Measurements from ENCODE around the gene CTNNA3.

Gene CTNNA3

DNA sequence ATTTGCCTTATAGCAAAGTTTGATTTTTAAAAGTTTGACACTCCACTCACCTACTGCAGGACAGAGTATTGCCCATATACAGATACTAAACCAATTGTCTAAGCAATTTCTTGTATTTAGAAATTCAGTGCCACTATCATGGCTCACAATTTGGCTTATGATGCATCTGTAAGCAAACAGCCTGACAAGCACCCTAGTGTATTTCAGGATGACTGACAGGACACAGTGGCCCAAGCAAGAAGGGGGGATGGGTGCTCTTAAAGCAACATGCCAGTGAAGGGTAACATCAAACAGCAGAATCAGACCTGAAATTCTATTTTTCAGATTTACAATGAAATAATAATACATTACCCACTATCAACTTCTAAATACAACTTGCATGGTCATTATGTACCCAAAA is 30.5 kb downstream of the CTNNA3 start:
- no peak for DNase-seq (ENCODE audit: low read depth in 2 of 2)

GRCh38 chr10:67664942-67665341 is 31.1 kb downstream of the CTNNA3 start:
- no peak for DNase-seq (ENCODE audit: low read depth in 2 of 2)

DNA sequence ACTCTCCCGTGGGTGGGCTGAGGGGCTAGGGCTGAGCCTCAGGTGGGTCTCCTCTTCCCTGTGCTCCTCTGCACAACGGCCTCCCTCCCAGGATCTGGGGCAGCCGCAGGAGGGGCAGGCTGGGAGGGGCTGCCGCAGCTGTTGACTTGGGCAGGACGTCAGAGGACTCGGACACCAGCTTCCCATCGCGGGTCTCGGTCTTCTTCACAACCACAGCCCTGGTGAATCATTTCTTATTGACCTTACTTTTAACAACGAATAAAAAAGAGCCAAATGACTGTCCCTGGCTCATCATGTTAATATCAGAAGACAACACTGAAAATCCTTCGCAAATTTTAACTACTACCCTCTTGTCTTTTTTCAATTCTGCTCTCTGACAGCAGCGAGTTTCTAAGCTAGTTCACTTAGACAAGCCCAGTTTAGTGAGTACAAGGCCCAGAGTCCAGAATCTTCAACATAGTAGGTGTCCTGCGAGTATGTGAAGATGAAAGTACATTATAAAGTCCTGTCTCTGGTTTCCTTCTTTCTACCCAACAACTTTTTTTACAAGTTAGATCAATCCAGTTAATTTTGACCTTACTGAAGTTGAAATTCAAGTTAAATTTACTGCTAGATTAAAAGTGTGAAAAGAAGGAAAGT is 32.4 kb downstream of the CTNNA3 start:
- DNase-seq (ENCODE audit: low read depth in 2 of 2), result no peak

DNA sequence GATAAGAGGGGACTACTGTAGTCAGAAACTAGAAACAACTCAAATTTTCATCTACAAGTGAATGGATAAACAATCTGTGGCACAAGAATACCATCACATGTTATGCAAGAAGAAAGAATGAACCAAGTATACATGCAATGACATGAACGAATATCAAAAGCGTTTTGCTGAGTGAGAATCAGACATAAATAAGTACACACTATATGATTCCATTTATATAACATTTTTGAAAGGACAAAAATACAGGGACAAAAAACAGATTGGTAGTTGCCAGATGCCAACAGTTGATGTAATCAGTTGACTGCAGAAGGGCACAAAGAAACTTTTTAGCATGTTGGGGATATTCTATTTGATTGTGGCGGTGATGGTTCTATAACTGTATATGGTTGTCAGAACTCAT is 33.6 kb downstream of the CTNNA3 start:
- no peak for DNase-seq (ENCODE audit: low read depth in 2 of 2)

DNA sequence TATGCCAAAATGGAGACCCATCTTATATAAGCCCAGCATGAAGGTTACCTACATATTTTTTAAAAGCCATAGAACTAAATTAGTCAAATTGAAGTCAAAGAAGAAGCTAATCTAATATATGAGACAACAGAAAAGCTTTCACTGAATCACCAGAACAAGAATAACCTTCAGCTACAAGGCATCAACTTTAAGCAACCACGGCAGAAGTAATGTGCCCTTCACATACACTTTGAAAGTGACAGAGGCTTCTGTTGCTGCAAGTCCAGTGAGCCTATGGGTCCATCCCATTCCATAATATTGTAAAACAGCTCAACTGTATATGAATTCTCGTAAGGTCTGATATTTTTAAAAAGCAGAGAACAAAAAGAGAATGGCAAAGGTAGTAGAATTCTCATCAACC is 36.5 kb downstream of the CTNNA3 start:
- DNase-seq (ENCODE audit: low read depth in 2 of 2), result no peak

DNA sequence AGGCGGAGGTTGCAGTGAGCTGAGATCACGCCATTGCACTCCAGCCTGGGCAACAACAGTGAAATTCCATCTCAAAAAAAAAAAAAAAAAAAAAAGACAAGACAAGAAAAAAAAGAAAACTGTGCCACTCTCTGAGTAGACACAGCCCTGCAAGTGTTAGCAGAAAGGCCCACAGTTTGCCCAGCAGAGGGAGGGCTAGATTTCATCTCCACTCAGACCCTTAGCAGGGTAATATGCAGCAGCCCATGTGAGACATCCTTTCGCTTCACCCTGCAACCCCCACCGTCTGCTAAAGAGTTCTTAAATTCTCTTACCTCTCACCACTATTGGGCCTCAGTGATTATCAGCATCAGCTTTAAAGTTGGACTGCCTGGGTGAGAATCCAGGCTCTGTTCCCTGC is 38.2 kb downstream of the CTNNA3 start:
- no peak for DNase-seq (ENCODE audit: low read depth in 2 of 2)

DNA sequence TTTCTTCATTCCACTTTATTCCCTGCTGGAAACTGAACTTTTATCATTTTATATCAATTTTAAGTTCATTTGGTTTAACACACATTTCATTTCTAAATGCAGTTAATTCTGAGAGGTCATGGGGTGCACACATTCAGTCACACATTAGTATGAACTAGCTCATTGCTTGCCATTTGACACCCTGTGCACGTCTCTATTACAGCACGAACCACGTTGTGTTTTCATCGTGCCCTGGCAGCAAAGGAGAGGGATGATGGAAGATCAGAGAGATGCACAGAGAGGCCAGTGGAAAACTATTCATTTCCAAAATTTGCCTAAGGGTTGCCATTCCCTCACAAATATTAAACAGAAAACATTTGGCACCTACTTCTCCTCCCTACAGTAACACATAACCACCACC is 45.4 kb downstream of the CTNNA3 start:
- DNase-seq (ENCODE audit: low read depth in 2 of 2), result no peak

DNA sequence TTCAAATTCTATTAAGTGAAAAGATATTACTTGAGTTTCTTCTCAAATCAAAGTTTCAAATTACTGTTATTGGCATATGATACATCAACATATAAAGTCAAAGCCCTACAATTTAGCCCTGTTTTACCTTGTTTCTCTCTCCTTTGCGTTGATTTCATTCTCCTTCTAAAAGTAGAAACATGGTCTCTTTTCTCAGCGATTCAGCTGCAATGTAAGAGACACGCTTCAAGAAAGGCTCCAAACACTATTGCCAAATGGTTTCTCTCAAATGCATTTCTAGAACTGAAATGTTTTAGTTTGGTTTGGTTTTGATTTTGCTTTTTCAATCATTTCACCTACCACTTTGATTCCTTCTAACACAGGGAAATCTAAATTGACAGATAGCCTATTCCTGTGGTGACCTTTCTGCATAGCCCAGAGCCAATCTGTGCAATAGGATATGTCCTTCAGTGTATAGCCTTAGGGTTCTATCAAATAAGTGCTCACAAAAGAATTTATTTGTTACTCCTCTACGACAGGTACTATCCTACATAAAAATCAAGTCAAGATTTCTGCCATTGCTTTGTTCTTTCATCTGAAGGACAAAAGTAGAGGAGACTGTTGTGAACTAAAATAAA is 47.3 kb downstream of the CTNNA3 start:
- no peak for DNase-seq (ENCODE audit: low read depth in 2 of 2)

- DNase-seq (ENCODE audit: low read depth in 2 of 2), result no peak
Observed at GRCh38 chr10:67630904-67631303, 65.1 kb downstream of the CTNNA3 start.

- DNase-seq (ENCODE audit: low read depth in 2 of 2), result no peak
Observed at GRCh38 chr10:67629461-67629971, 66.5 kb downstream of the CTNNA3 start.

DNA sequence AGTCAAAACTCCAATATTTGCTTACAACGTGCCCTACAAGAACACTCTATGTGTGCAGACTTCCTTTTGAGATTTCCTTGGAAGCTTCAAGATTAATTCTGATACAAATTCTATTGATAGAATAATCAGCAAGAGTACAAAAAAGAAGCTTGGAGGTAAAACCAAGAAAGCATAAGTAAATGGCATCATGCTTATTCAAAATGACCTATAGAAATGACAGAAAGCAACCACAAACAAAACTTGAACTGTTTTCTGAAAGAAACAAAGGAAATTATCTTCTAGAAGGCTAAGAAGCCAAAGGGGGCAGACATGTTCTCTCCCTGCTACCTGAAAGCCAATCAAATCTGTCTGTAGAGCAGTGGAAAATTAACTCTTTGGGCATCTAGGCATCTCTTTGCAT is 73.0 kb downstream of the CTNNA3 start:
- DNase-seq (ENCODE audit: low read depth in 2 of 2), result no peak

GRCh38 chr10:67622511-67622910 is 73.5 kb downstream of the CTNNA3 start:
- DNase-seq (ENCODE audit: low read depth in 2 of 2), result no peak

DNA sequence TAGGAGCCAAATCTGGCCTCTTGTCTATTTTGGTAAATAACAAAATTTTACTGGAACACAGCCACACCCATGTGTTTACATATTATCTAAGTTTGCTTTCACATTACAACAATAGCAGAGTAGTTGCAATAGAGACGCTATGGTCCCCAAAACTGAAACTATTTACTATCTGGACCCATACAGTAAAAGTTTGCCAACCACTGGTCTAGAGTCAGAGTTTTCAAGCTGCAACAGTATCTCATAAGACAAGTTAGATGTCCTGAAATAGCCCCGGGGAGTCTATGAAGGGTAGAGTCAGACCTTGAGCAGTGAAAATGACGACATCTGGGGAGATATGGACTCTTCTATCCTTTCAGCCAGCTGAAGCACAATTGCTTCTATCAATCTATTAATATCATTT is 74.2 kb downstream of the CTNNA3 start:
- DNase-seq (ENCODE audit: low read depth in 2 of 2), result no peak

DNA sequence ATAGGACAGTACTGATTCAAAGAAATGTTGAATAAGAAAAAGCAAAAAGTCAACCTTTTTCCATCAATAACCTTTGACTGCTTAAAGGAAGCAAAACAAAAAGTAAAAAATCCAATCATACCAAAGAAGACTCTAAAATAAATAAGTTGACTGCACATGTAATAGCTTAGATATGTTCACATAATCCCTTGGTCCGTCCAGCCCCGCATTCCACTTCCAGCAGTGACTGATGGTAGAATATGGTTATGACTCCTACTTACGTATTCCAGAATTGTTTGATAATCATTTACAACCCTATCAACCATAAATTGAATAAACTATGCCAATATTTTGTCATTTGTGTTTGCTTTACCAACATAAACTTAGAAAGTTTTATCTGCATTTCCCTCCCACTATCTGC is 77.9 kb downstream of the CTNNA3 start:
- DNase-seq (ENCODE audit: low read depth in 2 of 2), result no peak

GRCh38 chr10:67612577-67613537 is 83.1 kb downstream of the CTNNA3 start:
- peak in 1 of 2 donors; percentile 43 for DNase-seq (ENCODE audit: low read depth in 2 of 2)

GRCh38 chr10:67612176-67612575 is 83.8 kb downstream of the CTNNA3 start:
- DNase-seq (ENCODE audit: low read depth in 2 of 2), result no peak

GRCh38 chr10:67609996-67610793 is 85.8 kb downstream of the CTNNA3 start:
- DNase-seq (ENCODE audit: low read depth in 2 of 2), result no peak

DNA sequence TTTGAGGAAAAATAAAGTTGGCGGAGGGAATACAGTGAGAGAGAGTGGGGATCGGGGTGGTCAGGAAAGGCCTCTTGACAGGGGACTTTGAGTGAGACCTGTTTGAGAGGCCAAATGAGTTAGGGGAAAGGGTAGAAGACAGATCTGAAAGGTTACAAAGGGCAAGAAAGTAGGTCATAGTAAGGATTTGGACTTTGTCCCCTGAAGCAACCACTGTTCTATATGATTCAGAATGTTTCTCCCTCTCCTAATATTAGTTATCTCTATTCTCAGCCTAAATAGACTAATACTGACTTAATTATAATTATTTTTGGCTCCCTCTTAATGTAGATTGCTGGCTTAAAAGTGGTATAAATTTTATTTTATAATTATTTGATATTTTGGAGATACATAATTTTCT is 88.0 kb downstream of the CTNNA3 start:
- DNase-seq (ENCODE audit: low read depth in 2 of 2), result no peak

DNA sequence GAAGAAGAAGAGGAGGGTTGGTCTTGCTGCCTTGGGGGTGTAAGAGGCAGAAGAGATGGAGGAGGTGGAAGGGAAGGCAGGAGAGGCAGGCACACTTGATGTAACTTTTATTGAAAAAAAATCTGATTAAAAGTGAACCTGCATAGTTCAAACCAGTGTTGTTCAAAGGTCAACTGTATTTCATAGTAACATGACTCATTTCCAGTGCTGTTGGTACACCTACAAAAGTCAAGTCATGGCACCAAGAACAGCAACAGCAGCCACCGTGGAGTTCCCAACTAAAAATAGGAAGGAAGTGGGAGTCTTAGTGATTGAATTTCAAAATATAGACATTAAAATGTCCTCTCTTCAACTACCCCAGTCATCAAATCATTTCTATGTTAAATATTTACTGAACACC is 88.5 kb downstream of the CTNNA3 start:
- no peak for DNase-seq (ENCODE audit: low read depth in 2 of 2)

DNA sequence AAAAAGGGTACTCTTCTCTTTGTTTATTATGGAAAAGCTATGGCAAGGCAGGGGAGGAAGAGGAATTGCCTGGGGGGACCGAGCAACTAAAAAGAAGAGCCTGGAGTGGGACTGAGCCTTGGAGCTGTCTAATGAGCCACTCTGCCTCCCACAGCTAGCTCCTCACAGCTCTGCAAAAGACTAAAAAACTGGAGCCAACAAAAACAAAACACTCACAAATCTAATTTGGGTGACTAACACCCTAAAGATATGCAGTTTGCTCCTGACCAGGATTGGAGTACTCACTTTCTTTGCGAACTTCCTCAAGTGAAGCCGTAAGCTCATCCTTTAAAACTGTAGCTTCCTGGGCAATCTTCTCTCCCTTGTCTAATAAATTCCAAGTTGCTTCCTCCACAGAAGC is 89.4 kb downstream of the CTNNA3 start:
- no peak for DNase-seq (ENCODE audit: low read depth in 2 of 2)

- no peak for DNase-seq (ENCODE audit: low read depth in 2 of 2)
Observed at GRCh38 chr10:67603701-67604100, 92.3 kb downstream of the CTNNA3 start.

DNA sequence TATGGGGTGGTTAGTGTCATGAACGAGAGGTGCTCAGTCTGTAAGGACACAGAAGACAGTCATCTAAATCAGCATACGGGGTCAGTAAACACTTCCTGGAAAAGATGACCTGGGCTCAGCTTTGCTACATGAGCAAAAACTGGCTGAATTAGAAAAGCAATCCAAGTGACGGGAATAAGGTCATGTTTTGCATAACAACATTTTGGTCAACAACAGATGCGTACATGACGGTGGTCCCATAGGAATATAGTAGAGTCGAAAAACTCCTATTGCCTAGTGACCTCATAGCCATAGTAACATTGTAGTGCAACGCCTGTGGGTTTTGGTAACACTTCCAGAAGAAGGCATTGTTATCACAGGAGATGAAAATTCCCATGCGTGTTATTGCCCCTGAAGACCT is 92.9 kb downstream of the CTNNA3 start:
- no peak for DNase-seq (ENCODE audit: low read depth in 2 of 2)
